ENCODE measurements around the gene FGGY.

DNA sequence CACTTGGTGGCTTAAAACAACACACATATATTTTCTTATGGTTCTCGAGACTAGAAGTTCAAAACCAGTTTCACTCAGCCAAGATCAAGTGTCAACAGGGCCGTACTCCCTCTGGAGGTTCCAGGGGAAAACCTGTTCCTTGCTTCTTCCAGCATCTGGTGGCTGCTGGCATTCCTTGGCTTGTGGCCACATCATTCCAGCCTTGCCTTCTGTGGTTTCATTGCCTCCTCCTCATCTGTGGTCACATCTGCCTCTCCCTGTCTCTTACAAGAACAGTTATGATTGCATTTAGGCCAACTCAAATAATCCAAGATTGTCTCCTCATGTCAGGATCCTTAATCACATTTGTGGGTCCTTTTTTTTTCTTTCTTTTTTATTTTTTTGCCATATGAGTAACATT lies 277.2 kb downstream of the FGGY start:
- TF ChIP-seq, protein P1, sequence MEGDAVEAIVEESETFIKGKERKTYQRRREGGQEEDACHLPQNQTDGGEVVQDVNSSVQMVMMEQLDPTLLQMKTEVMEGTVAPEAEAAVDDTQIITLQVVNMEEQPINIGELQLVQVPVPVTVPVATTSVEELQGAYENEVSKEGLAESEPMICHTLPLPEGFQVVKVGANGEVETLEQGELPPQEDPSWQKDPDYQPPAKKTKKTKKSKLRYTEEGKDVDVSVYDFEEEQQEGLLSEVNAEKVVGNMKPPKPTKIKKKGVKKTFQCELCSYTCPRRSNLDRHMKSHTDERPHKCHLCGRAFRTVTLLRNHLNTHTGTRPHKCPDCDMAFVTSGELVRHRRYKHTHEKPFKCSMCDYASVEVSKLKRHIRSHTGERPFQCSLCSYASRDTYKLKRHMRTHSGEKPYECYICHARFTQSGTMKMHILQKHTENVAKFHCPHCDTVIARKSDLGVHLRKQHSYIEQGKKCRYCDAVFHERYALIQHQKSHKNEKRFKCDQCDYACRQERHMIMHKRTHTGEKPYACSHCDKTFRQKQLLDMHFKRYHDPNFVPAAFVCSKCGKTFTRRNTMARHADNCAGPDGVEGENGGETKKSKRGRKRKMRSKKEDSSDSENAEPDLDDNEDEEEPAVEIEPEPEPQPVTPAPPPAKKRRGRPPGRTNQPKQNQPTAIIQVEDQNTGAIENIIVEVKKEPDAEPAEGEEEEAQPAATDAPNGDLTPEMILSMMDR (conservative IDR thresholded peaks at IDR 0.05), result no peak
- TF ChIP-seq EZH2 (IDR thresholded peaks at IDR 0.05; ENCODE audit: low read depth), result no peak
